Stimulated activated CD4-positive, alpha-beta T cell treated with anti-CD3 and anti-CD28 coated beads, Interleukin-12 subunit alpha, Interleukin-12 subunit beta, amount 100 ng/mL, for 48 hours (primary cell): ENCODE measurements around the gene BEGAIN.

Experiments used
- DNase-seq, 3 donors: peaks; one replicate each; pipeline ENCODE4 v3.0.0-alpha.2; 2020; ENCODE audit warnings: low read depth in 2 of 3, low spot score in 1 of 3

BEGAIN gene

DNA sequence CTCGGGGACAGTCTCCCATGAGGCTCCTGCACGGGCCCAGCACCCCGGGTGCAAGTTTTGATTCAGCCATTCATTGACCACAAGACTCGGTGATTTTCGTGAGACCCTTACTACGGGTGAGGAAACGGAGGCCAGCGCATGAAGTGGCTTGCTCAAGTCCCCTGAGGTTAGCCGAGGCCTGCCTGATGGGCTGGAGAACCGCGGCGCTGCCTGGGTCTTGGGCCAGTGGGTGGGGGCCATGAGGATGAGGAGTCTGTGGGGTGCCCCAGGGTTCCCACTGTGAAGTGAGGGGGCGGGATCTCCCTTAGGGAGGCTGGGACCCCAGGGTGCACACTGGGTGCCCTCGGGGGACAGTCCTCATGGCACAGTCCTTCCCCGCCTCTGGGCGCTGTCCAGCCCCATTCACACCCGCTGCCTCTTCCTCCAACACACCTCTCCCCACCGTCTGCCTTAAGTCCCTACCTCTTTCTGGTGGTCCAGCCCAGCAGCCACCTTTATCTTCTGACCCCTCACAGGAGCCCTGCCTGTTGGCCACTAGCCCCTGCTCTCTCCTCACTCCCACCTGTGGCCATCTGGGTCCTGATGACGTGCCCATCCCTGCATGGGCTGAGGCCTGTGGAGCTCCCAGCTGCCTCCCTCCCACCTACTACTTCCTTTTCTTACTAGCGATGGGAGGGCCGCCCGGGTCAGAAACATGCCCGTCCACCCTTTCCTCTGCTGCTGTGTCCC lies 16.3 kb downstream of the BEGAIN start:
- DNase-seq: no peak

GRCh38 chr14:100569734-100570286 lies 17.4 kb downstream of the BEGAIN start:
- no peak for DNase-seq

DNA sequence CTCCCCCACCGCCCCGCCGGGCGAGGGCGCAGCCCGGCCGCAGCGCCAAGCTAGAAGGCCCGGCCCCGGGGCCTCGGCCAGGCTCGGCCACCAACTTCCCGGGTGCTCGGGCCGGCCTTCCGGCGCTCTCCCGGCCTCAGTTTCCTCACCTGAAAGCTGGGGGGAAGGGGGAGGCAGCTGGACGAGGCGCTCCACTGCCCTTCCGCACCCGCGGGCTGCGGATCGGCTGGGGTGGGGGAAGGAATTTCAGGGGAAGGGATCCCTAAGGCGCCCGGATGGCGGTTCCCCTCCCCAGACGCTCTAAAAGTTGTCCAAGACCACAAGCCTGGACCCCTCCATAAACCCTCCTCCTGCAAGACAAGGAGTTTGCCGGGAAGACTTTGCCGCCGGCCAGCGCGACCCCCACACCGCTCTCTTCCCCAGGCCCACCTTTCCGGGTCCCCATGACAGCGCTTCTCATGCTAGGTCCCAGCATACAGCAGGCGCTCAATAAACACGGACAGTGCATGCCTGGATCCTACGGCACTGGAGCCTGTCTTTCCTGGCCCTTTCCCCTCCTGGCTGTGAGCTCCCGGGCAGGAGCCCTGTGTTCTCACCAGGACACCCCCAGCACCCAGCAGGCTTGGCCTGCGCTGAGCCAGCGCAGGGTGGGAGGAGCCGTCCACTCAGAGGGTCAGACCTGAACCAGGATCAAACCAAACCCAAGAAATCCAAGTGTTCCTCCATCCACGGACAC lies 18.1 kb downstream of the BEGAIN start:
- DNase-seq: no peak

DNA sequence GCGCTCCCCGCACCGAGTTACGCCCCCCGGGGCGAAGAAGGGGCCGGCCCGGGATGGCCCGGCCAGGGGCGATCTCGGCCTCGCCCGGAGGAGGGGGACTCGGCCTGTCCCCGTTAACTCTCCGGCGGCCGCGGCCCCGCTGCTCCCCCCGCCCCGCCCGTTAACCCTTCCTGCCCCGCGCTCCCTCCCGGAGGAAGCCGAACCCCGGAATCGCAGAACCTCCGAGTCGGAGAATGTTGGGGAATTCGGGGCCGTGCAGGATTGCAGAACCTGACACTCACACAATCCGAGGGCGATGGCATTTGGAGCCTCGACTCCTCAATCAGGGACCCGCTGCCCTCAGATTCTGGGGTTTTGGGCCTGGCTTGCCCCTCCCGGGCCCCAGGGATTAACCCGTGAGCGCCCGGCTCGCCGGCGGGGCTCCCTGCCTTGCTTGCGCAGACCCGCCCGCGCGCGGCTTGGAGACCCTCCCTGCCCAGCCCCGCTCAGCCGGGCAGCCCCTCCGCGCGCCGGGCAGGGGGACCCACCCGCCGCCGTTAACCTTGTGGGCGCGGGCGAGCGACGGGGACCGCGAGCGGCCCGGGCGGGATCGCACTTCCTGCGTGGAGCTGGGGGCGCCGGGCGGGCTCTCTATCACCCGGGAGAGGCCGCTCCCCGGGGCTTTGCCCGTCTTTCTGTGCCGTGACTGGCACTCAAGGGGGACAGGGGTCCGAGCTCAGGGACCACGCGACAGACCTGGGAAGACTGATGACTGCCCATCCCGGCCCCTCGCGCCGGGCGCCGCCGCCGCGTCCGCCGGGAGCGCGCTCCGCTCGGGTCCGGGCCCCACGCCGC lies 18.8 kb downstream of the BEGAIN start:
- no peak for DNase-seq

DNA sequence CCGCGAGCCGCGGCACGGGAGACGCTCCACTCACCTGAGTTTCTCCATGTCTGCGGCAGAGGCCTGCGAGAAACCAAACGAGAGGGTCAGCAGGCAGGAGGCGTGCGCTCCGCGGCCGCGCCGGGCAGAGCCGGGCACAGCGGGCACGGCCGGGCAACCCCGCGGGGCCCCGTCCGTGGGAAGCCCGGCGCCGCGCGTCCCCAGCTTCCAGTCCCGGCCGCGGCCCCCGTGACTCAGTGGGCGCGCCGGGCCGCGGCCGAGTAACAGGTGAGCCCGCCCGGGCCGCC lies 19.4 kb downstream of the BEGAIN start:
- no peak for DNase-seq

DNA sequence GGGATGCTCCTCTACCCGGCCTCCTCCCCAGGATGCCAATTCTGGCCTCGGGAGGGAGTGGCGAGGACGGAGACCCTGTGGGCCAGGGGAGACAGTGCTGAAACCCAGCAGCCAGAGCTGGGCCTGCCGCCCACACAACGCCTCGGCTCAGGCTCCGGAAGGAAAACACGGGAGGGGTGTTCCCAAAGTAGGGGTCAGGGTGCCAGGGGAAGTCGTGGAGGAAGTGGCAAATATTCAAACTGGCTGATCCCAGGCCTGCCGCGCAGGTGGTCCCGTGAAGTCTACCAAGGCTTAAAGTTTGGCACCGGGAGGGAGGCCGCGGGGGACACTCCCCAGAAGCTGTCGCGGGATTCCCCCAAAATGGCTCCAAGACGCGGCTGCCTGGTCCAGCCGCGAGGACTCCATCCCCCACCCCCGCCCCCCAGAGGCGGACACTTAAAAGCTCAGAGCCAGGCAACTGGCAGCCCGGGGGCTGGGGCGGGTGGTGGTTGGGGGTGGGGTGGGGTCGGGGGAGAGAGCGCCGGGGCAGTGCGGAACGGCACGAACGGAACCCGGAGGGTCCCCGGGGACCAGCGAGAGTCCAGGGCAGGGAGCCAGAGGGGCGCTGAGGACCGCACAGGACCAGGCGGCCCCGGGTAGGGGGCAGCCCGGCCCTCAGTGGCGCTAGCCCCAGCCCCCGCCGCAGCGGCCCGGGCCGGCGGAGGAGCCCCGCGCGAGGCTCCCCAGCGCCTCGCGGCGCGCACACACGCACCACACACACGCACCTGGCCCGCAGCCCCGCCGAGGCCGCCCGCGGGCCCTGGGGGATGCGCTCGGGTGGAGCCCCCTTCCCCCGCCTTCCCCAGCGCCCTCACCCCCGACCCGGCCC lies 20.0 kb downstream of the BEGAIN start:
- DNase-seq: no peak

DNA sequence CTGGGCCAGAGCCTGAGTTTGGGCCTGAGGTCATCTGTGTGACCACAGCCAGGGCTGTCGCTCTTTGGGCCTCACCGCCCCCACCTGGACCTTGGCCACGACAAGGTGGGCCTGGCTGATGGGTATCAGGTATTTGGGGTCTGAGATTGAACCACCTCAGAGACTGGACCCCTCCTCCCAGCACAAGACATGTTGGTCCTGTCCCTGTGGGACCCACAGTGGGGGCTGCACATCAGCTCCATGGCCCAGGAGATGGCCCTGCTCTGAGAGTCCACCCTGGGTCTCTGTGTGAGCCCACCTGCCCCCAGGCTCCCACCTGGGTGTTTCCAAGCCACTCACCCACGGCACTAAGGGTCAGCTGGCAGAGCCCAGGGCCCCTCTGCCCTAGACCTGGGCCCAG lies 20.6 kb downstream of the BEGAIN start:
- DNase-seq: no peak

DNA sequence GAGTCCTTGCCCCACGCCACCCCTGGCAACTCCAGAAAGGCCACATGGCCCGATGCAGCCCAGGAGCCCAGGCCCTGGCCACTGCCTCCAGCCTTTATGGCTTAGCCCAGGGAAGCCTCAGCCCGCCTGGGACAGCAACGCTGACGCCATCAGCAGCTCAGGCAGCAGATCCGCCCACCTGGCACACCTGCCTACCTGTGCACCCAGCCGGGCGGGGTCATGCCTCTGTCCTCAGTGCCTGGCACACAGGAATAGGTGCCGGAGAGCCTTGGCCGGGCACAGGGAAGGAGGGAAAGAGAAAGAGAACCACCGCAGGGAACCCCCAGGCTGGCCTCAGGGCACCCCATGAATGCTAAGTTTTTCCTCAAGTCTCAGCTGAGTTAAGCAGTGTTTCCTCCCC lies 21.1 kb downstream of the BEGAIN start:
- no peak for DNase-seq

- DNase-seq: no peak
These were observed 21.6 kb downstream of the BEGAIN start for GRCh38 chr14:100565650-100566049.

DNA sequence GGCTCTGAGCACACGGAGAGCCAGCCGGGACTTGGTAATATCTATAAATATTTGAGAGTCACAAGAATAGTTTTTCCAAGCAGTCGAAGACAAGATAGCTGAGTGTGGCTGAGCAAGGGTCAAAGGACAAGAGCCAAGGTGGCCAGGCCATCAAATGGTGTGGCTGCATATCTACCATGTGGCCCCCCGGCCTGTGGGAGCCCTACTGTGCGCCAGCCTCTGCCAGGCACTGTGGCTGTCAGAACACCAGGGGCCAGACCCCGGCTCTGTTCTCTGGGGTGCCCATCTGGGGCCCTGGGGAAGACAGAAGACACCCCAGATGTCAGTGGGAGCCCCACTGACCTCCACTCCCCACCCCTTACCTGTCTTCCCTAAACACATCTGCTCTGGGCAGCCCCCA lies 22.7 kb downstream of the BEGAIN start:
- no peak for DNase-seq

GRCh38 chr14:100562751-100563150 lies 24.5 kb downstream of the BEGAIN start:
- no peak for DNase-seq

DNA sequence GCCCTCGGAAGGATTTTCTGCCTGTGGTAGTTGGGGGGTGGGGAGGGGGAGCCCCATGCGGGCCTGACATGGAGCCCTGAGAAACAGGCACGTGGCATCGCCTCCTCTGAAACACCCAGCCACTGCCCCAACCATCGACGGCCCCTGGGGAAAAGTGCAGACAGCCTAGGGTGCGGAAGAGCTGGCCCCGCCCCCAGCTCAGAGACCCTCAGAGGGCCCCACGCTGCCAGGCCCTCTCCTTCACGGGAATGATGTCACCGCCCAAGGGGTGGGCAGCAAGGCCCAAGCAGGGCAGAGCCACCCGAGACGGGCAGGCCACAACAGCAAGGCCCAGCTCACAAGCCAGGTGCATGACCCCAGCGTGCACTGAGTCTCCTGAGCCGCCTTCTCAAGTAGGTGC lies 26.2 kb downstream of the BEGAIN start:
- DNase-seq: no peak

- DNase-seq: no peak
These were observed 26.7 kb downstream of the BEGAIN start for GRCh38 chr14:100560471-100560870.

GRCh38 chr14:100559455-100559854 lies 27.8 kb downstream of the BEGAIN start:
- DNase-seq: no peak

- DNase-seq: no peak
These were observed 28.3 kb downstream of the BEGAIN start for GRCh38 chr14:100558966-100559365.

DNA sequence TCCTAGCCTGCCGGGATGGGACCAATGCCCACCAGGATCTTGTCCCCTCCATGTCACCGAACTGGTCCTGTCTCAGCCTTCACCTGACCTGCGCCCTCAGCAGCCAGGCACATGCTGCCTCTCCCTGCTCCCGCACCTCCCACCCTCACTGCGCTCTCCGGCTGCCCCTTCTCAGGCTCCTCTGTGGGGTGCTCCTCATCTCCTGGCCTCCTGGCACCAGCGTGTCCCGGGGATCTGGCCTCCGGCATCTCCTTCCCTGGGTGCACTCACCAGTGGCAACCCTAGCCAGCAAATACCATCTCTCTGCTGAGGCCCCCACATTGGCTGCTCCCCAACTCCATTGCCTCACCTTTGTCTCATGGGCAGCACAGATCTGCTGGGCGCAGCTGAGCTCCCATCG lies 29.0 kb downstream of the BEGAIN start:
- DNase-seq: no peak

GRCh38 chr14:100557658-100558057 lies 29.6 kb downstream of the BEGAIN start:
- no peak for DNase-seq

DNA sequence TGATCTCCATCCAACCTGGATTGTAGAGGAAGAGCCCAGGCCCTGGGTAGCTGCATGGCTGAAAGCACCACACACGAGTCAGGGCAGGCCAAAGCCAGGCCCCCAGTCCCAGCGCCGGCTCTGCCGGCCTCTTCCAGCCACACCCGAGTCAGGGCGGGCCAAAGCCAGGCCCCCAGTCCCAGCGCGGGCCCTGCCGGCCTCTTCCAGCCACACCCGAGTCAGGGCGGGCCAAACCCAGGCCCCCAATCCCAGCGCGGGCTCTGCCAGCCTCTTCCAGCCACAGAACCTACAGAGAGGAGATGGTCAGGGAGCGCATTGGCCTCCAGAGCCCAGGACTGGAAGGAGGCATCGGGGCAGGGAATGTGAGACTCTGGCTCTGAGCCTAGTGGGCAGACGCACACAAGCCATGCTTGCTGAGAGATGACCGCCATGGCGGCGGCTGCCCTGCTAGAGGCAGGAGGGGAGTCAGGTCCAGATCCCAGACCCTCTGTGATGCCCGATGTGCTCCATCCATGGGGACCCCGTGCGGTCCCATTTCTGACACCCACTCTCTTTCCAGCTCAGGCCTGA lies 30.2 kb downstream of the BEGAIN start:
- DNase-seq: no peak

GRCh38 chr14:100556140-100556475 lies 31.1 kb downstream of the BEGAIN start:
- DNase-seq: no peak

DNA sequence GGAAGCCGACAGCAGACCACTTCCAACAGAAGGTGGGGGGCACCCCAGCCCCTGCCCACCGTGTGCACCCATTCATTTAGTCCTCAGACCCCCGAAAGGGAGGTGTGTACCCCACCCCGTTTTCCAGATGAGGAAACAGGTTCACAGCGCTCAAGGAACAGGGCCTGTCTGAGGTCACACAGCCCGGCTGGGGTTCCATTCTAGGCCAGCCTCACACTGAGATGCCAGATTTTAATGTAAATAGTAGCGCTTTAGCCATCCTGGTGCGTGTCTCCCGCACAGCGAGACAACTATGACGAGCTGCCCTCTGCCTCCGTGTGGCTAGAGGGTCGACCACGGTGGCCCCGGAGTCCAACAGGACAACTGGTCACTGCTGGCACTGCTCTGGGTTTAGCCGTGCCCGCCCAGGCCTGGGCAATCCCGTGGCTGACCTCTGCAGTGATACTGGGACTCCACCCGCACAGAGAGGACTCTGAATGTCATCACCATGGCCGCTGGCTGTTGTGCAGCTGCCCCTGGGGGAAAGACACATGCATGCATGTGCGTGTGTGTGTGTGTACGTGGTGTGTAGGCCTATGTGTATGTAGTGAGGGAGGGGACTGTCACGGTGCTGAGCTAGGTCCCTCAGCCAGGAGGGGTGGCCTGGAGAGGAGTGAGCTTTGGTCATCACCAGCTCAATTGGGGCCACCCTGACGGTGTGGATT lies 31.6 kb downstream of the BEGAIN start:
- DNase-seq: no peak
